Measurements from ENCODE around the gene BNC2. TPM values are rescaled to one million over a fixed set of nuclear protein-coding genes. Genes with fewer than 3 reads are reported as not detected.

The BNC2 gene
- total and polyA plus RNA-seq, 2 experiments from 2014 or later, result 19.3 to 20.7 TPM

DNA sequence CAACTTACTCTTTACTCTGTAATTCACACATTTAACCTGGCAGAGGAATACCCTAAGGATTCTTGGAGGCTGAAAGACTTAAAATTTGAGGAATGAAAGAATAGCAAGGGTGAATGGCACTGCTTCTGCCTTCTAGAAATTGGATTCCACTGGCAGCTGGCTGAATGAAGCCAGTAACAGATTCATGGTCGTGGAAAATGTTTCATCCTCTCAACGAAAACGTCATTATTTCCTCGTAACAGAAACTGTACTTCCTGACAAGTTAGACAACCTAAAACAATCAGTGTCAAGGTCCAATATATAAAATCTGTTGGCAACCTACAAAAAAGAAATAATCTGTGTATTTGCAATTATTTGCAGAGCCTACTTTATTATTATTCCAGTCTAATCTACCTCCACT is 39.7 kb downstream of the BNC2 start:
- Histone ChIP-seq H3K9me2 (replicated peaks; ENCODE audit: insufficient read depth) (no peaks in the 10 kb centered on the region), H3K36me3 (replicated peaks; ENCODE audit: insufficient read depth, low read depth) (no peaks in the 10 kb centered on the region), H3K4me2 (no peak overlapping the region), H3K4me1 (ENCODE audit: insufficient read depth) (peaks cover 29% of the 10 kb centered on the region), H3K9me3 (ENCODE audit: low read depth) (no peaks in the 10 kb centered on the region), H2AFZ (no peak overlapping the region), H3K79me2 (peaks cover 56% of the 10 kb centered on the region), H3K4me3 (no peak overlapping the region), H3K27me3 (no peaks in the 10 kb centered on the region), H4K20me1 (ENCODE audit: insufficient read depth, poor library complexity, severe bottlenecking) (no peaks in the 10 kb centered on the region), H3K27ac (peak overlapping the region; percentile 84)
- TF ChIP-seq EZH2phosphoT487 (IDR thresholded peaks at IDR 0.05; ENCODE audit: low read depth, severe bottlenecking, unreplicated experiment) (no peak), EZH2 (IDR thresholded peaks at IDR 0.05; ENCODE audit: borderline replicate concordance) (no peak)
- TF ChIP-seq, protein P1, sequence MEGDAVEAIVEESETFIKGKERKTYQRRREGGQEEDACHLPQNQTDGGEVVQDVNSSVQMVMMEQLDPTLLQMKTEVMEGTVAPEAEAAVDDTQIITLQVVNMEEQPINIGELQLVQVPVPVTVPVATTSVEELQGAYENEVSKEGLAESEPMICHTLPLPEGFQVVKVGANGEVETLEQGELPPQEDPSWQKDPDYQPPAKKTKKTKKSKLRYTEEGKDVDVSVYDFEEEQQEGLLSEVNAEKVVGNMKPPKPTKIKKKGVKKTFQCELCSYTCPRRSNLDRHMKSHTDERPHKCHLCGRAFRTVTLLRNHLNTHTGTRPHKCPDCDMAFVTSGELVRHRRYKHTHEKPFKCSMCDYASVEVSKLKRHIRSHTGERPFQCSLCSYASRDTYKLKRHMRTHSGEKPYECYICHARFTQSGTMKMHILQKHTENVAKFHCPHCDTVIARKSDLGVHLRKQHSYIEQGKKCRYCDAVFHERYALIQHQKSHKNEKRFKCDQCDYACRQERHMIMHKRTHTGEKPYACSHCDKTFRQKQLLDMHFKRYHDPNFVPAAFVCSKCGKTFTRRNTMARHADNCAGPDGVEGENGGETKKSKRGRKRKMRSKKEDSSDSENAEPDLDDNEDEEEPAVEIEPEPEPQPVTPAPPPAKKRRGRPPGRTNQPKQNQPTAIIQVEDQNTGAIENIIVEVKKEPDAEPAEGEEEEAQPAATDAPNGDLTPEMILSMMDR (IDR thresholded peaks at IDR 0.05; ENCODE audit: poor library complexity), result no peak
- 73% methylated on average over 4 of the region's 4 CpGs for WGBS (ENCODE audit: low lambda C conversion rate, missing lambda C conversion rate)
- no peak for DNase-seq (ENCODE audit: low spot score)

DNA sequence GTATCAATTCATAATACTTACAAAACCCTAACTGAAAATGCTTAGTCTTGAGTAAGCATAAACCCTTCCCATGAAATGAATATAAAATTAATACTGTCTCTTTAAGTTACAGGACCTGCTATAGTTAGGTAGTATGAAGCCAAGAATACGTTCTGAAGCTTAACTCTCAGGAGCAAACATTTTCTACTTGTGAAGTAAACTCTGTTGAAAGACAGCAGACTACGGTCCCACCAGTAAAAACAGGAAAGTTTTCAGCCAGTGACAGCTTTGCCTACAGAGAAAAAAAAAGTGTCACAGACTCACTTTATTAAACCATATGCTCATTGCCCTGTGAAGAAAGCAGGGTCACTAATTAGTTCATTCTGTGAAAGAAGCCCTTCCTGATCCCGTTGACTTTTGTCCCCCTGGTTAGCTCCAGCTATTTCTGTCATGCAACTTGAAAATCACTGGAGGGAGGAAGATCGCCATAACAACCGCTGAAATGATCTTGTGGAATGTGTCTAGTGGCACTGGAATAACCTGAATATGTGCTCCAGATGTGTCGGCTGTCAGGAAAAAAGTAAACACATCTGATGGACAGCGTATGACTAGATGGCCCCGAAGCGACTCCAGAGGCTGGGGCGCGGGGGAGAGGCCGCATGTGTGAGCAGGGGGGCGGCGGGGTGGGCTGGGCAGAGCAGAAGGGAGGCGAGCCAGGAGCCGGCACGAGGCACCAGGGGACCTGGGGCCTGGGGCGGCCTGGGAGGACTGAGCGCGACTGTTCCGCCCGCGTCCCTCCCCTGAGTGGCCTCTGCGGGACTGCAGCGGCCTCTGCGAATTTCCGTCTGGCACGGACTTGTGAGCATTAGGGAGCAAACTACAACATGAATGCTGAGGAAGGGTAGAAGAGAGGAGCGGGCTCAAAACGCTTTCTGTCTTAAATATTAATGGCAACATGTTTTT is 41.9 kb downstream of the BNC2 start:
- TF ChIP-seq, protein P1 (IDR thresholded peaks at IDR 0.05; ENCODE audit: poor library complexity), result no peak
- no peak for TF ChIP-seq EZH2phosphoT487 (IDR thresholded peaks at IDR 0.05; ENCODE audit: low read depth, severe bottlenecking, unreplicated experiment)
- no peak for TF ChIP-seq EZH2 (IDR thresholded peaks at IDR 0.05; ENCODE audit: borderline replicate concordance)
- DNase-seq (ENCODE audit: low spot score), result peak; percentile 67
- Histone ChIP-seq H3K9me3 (ENCODE audit: low read depth) (no peaks in the 10 kb centered on the region), H2AFZ (peak overlapping the region; percentile 47), H4K20me1 (ENCODE audit: insufficient read depth, poor library complexity, severe bottlenecking) (no peaks in the 10 kb centered on the region), H3K4me1 (ENCODE audit: insufficient read depth) (peaks cover 48% of the 10 kb centered on the region), H3K36me3 (replicated peaks; ENCODE audit: insufficient read depth, low read depth) (no peaks in the 10 kb centered on the region), H3K79me2 (peaks cover 36% of the 10 kb centered on the region), H3K9me2 (replicated peaks; ENCODE audit: insufficient read depth) (no peaks in the 10 kb centered on the region), H3K27ac (peak overlapping the region; percentile 84), H3K4me2 (peak overlapping the region; percentile 80), H3K4me3 (no peak overlapping the region), H3K27me3 (no peaks in the 10 kb centered on the region)
- WGBS (ENCODE audit: low lambda C conversion rate, missing lambda C conversion rate), result 7% methylated on average over 23 of the region's 30 CpGs

DNA sequence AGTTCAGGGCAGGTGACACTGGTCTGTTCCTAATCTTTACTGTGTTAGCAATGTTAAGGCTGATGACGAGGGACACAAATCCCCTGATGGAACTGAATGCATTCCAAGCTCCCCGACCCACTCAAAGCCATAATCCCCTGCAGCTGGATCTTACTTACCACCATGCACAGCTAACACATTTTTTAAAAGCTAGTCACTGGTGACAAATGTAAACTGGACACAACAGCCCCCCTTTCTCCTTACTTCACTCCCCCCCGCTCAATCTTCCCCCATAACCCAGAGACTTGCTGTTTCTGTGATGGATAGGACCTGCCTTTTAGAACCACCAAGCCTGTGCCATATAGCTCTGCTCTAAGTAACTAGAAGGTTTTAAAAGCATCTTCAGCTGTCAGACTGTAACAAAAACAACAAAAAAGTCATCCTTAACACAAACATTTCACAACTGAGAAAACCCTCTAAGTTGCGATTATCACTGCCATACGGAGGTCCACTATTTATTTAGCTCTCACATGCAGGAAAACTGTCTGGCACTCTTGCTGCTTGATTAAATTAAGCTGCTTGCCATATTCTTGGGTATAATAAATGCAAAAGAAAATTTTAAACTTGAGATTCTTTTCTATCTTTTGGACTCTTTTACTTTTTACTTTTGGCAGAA is 44.4 kb downstream of the BNC2 start:
- peak overlapping the region; percentile 53 for H3K4me2 ChIP-seq
- 18% methylated on average over 5 of the region's 5 CpGs for whole genome bisulfite sequencing (ENCODE audit: low lambda C conversion rate, missing lambda C conversion rate)
- H3K79me2 ChIP-seq, result peaks cover 16% of the 10 kb centered on the region
- no peaks in the 10 kb centered on the region for H3K9me2 ChIP-seq (replicated peaks; ENCODE audit: insufficient read depth)
- peak overlapping the region; percentile 82 for H3K27ac ChIP-seq
- H3K36me3 ChIP-seq (replicated peaks; ENCODE audit: insufficient read depth, low read depth), result no peaks in the 10 kb centered on the region
- no peak overlapping the region for H2AFZ ChIP-seq
- no peaks in the 10 kb centered on the region for H3K27me3 ChIP-seq
- DNase-seq (ENCODE audit: low spot score), result peak; percentile 35
- H3K4me3 ChIP-seq, result no peak overlapping the region
- peaks cover 49% of the 10 kb centered on the region for H3K4me1 ChIP-seq (ENCODE audit: insufficient read depth)
- H4K20me1 ChIP-seq (ENCODE audit: insufficient read depth, poor library complexity, severe bottlenecking), result no peaks in the 10 kb centered on the region
- H3K9me3 ChIP-seq (ENCODE audit: low read depth), result no peaks in the 10 kb centered on the region
- TF ChIP-seq, protein P1 (IDR thresholded peaks at IDR 0.05; ENCODE audit: poor library complexity), result no peak
- TF ChIP-seq EZH2 (IDR thresholded peaks at IDR 0.05; ENCODE audit: borderline replicate concordance) (no peak), EZH2phosphoT487 (IDR thresholded peaks at IDR 0.05; ENCODE audit: low read depth, severe bottlenecking, unreplicated experiment) (no peak)
